NCI-H510A treated with DMSO at 0.1 percent for 48 hours (cell line): ENCODE data around the gene PSMB11.

Source experiments
- DNase-seq: peaks from one replicate; lab custom pipeline; 2025; lab: John Stamatoyannopoulos, UW

The PSMB11 gene

DNA sequence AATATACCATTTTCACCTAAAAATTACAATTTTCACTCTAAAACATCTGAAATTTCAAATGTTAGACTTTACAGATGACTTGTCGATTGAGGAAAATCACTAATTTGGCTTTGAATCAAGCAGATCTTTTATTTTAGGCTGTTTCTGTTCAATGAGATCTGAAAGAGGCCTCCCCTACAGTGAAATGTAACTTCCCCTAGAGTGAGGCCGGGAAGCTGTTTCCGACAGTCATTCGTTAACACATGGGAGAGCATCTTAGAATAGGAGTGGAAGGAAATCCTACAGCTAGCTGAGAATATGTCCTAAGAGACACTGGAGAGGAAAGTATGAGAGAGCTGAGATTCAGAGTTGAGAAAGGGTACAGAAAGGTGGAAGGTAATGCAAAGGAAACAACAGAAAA lies 26.4 kb upstream of the PSMB11 start:
- DNase-seq: no peak

DNA sequence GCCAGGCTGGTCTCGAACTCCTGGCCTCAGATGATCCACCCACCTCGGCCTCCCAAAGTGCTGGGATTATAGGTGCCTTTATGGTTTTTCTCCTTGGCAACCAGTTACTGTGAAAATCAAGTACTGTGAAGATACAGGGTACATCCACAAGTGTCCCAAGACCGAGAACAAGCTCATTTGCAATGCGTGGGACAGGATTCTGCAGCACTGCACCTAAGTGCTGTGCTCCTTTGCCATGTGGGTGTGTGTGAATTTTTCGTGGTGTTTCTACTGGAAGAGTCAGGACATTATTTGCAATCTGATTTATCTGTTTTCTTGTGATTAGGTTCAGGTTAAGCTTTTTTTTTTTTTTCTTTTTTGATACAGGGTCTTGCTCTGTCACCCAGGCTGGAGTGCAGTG lies 24.9 kb upstream of the PSMB11 start:
- no peak for DNase-seq

DNA sequence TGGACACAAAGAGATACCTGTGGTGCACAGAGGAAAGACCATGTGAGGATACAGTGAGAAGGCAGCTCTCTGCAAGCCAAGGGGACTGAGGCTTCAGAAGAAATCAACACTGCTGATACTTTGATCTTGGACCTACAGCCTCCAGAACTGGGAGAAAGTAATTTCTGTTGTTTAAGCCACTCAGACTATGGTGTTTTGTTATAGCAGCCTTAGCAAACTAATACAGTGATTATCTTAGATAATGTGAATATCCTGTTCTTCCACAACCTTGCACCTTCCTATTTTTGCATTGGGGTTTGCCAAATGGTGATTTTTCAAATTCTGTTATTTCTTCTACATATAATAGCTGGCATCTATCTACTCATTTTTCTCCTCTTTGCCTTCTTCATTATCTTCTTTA lies 23.9 kb upstream of the PSMB11 start:
- DNase-seq: no peak

GRCh38 chr14:23020143-23021128 lies 21.6 kb upstream of the PSMB11 start:
- DNase-seq: no peak

DNA sequence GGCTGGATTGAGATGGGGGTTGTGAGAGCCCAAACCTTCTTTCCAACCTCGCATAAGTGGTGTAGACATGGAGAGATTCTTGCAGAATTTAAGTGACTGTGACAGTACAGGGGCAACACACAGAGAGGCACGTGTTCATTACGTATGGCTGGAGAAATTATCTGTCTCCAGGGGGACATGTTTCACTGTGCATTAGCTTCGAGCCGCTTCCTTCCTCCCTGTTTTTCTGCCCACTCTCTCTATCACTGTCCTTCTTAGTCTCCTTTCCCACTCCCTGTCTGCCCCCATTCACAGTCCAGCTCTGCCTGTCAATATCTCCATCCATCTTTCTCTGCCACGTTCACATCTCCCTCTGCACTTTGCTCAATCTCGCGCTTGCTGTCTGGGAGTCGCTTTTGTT lies 20.6 kb upstream of the PSMB11 start:
- DNase-seq: no peak

GRCh38 chr14:23021889-23022442 lies 20.0 kb upstream of the PSMB11 start:
- DNase-seq: no peak

GRCh38 chr14:23023022-23023794 lies 18.8 kb upstream of the PSMB11 start:
- no peak for DNase-seq

DNA sequence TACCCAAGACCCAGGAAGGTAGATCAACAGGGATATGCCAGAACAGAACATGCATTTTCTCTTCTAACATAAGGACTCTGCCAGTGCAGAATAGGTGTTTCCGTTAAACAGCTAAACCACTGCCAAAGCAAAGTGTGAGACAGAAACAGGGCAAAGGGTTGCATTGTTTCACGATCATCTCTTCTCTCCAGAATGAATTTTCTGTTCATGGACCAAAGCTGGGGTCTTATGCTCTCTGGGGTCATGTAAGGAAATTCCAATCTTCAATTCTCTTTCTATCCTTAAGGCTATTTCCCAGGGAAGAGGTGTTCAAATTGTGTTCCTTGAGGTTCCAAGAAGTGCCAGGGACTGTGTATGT lies 18.2 kb upstream of the PSMB11 start:
- DNase-seq: no peak

GRCh38 chr14:23024612-23025075 lies 17.4 kb upstream of the PSMB11 start:
- DNase-seq: no peak

GRCh38 chr14:23025151-23025814 lies 16.7 kb upstream of the PSMB11 start:
- DNase-seq: no peak

DNA sequence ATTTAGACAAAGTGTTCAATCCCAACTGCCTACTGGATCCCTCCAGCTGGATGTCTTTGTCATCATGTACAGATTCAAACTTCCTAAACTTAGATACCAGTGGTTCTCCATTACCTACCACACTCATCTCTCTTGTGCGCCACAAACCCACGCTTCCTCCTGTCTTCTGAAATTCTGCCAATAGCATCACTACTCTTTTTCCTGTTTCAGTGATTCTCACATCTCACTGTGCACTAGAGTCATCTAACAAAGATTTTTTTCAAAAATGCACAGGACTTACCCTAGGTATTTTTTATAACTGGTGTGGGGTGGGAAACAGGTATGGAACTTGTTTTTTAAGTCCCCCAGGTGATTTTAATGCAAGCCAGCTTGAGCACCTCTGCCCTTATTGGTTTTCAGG lies 13.2 kb upstream of the PSMB11 start:
- DNase-seq: no peak

DNA sequence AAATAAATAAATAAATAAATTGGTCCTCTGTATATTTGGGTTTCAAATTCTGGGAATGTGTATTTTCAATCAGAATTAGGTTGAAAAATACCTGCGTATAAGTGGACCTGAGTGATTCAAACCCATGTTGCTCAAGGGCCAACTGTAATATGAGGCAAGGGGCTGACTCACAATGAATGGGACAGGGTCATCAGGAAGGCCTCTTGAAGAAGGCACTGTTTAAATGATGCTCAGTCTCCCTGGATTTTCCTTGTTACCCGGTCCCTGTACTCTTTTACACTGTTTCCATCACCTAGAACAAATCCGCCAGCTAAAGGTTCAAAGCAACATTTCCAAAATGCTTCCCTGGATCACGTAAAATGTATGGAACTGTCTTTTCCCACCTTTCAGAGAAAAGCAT lies 11.1 kb upstream of the PSMB11 start:
- no peak for DNase-seq

GRCh38 chr14:23033251-23033727 lies 8.7 kb upstream of the PSMB11 start:
- DNase-seq: no peak

- no peak for DNase-seq
Observed at GRCh38 chr14:23033801-23034497, 8.1 kb upstream of the PSMB11 start.

DNA sequence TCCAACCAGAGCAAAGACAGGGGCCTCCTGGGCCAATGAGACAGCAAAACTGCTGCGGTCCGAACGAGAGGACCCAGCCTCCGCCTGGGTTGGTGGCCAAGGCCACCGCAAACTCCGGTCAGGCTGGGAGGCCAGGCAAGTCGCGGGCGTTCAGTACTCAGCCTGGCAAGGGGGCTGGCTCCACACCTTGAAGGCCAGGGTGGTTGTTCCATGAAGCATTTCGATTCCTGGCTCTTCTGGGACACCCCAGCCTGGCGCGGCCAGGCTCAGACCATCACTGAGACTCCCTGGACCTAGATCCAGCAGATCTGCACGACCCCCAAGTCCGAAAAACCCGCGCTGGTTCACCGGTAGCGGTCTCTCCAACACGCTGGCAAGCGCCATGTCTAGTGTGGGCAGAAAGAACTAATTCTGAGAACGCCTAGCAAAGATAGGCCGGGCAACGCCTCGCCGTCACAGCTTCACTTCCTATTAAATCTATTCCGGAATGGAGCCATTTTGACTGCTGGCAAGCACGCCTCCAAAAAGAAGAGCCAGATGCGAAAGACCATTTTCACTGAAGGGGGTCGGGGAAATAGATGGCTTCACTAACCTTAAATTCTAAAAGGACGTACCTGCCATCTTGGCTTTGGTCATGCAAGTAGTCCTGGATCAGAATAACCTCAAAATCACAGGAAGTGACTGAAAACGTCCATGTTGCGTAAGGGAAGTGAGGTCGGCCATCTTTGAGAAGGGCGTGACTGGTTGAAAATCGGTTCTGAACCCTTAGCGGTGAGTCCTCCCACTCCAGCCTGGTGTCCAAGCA lies 7.3 kb upstream of the PSMB11 start, which contains the start of gene PSMB5:
TSS of gene PSMB5 (minus strand) at position 403 of the 805 bp plus-strand sequence. CDS start at position 384, 19 bp downstream.
- no peak for DNase-seq

DNA sequence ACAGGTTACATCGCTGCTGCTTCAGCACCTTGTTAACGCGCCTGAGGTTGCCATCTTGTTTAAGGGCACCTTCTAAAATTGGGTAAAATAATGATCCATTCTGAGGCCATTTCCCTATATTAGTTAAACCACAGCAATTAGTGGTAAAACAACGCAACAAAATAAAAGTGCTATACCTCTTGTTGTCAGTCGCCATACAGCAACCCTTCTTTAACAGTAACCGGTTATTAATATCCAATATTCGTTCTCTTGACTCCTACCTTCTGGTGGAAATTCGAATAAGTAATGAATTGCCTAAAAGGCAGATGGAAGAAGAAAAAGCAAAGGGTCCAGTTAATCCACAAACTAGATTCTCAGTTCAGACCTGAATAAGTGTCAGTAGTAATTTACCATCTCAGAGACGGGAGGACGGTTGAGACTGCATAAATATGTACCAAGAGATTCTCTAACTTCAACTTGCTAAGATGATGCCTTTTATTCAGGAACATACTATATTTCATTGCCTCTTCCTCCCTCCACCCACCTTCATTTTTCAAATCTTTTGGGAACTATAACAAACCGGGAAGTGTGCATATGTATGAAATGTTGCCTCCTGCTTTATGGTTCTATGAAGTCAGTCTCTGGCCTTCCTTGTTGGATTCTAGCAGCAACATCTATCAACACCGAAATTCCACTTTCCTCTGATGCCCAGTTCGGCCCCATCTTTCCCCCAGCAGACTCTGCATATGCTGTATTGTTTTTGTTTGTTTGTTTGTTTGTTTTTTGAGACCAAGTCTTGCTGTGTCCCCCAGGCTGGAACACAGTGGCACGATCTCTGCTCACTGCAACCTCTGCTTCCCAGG lies 6.5 kb upstream of the PSMB11 start:
- DNase-seq: no peak

GRCh38 chr14:23040100-23040499 lies 1.9 kb upstream of the PSMB11 start:
- no peak for DNase-seq

GRCh38 chr14:23041729-23042128 lies 283 bp upstream of the PSMB11 start:
- DNase-seq: no peak

DNA sequence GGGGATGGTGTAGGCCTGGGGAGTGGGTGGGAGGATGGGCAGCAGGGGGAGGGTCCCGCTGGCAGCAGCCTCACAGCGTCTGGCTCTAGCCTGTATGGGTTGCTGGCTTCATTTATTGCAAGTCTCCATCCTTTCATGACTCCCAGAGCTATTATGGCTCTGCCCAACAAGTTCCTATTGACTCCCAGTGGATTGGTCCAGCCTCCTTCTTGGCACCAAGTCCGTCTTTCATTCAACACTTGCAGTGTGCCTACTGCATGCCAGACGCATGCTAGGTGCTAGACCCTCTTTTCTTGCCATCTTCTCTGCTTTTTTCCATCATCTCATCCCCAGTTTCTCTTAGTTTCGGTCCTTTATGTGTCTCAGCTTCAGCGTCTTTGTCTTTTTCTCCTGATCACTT lies 1.1 kb downstream of the PSMB11 start:
- DNase-seq: no peak

GRCh38 chr14:23043754-23044153 lies 1.7 kb downstream of the PSMB11 start:
- no peak for DNase-seq
